NCI-H526 treated with DMSO at 0.1 percent for 48 hours (cell line): ENCODE measurements around the gene DEFB110.

Experiments
- DNase-seq: peaks from one replicate; lab custom pipeline; 2025; lab: John Stamatoyannopoulos, UW

The DEFB110 gene

DNA sequence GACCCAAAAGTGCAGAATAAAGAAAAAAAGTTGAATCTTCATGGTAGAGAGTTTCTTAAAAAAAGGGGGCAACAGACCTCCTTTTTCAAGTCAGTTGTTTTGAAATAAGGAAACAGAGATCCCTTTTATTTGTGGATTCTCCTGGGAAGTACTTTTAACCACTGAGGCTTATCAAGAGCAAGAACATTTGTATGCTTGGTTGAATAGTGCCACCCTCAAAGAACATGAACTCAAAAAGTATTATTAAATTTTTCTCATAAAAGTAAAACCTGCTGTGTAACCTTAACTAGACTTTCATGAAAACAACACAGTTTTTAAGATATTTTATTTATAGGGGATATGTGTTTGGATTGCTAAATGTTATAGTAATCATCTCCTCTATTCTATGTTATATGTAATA, at the start of gene DEFB110:
Gene DEFB110 (minus strand): TSS at position 101 of the 400 bp plus-strand sequence. CDS start 59 bp downstream, at position 42.
- no peak for DNase-seq

DNA sequence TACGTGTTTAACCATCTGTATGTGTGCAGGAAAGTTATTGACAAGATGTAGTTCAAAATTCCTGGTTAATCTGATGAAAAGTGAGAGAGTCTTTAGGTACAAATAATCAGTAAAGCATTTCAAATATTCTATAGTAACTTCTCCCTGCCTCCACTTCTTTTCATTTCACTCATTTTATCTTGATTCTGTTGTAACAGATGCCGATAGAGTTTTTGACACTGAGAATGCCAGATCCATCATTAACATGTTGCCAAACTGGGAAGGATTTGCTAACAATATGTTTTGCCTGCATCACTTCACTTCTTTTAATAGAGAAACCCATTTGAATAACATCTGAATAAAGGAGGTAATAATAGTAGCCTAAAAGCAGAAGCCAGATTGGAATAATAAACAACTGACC, 48.3 kb upstream of the DEFB110 start:
- DNase-seq, result no peak

DNA sequence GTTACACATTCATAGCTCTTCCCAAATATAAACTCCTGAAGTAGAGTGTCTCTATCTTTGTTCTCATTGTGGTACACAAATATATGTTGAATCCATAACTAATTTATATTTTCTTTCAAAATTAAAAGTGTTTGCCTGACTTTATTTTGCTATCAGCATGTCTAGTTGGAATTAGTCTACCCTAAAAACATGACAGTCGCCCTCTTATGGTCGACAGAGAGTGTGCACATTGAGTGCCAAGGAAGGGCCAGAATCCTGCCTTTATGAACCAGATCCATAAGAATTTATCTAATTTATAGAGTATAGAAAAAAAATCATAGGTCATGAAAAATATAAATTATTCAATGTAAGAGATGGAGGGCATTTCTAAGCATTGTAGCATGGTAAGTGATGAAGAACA, 40.3 kb upstream of the DEFB110 start:
- DNase-seq, result no peak

DNA sequence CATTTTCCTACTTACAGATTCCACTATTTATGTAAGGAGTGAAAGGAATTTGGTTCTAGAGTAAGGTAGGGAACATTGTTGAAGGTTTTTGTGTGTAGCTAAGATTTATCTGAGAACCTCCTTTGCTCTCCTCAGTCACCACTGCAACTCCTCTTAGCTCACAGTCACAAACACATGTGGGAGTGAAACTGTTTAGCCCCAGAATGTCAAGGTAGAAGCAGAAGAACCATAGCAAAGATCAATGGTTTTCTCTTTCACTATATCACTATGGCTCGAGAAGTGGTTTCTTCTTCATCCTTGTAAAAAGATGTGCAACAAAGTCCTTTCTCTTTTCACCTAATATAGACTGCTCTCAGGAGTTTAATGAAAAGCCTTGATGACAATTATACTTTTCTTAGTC, 34.4 kb upstream of the DEFB110 start:
- DNase-seq, result no peak

DNA sequence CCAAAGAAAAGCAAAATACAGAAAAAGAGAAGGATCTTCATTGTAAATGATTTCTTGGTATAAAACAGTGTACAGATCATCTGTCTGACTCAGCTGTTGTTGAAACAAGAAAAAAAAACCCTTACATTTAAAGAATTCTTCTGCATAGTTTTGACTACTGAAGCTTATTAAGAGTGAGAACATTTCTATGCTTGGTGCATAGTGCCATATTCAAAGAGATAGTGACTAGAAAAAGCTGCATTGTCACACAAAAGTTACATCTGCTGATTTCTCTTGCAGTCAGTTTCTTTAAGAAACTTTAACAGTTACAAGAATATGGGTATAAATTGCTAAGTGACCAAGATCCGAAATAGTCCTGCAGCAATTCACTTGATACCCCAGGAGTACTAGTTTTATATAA, 28.0 kb upstream of the DEFB110 start, which contains the start of gene DEFB112:
Gene DEFB112 (minus strand): TSS at position 101 of the 400 bp plus-strand sequence. CDS start 60 bp downstream, at position 41.
- DNase-seq, result no peak

DNA sequence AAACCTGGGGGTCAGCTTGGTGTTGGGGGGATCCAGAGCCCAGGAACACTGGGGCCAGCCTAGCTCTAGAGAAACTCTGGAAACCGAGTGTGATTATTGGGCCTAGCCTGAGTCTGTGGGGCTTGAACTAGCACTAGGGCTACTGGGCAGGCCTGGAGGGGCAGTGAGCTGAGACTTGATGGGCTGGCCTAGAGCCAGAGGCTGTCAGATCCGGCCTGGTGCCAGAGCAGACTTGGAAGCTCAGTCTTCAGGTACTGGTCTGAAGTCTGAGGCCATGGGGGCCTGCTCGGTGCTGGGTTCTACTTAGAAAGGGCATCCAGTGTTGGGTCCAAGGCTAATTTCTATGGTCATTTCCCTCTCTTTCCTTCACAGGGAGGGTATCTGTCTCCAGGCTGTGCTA, 25.2 kb upstream of the DEFB110 start:
- DNase-seq, result no peak

DNA sequence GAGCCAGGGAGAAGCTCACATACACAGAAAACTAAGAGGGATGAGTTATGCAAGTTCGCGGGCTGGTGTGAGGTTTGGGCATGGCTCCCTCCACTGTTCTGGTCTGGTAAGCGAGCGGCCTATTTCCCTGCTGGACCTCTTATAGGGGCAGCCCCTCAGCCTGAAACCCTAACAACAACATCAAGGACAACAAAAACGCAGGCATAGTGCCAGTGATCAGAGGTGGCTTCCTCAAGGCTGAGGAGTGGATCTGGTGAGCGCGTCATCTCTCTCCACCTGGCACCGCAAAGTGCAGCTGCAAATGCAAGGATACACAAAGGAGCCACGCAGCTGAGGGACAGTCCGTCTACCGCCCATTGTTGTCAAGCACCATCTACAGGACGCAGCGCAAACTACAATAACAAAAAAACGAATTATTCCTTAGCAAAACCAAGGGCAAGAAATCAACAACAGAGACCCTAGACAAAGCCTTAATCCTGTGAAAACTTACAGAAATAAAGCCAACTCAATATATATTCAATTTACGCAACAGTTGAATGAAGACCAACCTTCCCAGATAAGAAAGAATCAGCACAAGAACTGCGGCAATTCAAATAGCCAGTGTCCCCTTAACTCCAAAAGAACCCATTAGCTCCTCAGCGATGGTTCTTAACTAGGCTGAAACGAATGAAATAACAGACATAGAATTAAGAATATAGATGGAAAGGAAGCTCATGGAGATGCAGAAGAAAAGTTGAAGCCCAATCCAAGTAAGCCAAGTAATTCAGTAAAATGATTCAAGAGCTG, 9.2 kb upstream of the DEFB110 start:
- DNase-seq, result peak; percentile 55

DNA sequence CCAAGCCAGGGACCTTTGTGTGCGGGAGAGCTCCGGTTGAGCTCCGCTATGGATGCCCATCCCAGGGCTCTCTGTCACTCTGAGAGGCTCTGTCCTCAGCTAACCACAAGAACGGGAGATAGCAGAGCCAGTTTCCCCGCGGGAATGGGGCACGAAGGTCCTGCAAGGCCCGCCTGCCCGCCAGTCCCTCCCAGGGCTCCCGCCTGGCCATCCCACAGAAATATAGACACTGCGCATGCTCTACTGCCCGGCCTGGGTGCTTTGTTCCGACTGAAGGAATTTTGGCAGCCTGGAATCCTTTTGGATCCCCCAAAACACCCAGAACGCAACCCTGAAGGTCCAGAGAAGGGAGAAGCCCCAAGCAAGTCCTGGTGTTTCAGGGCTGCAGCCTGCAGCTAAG, 8.6 kb upstream of the DEFB110 start:
- no peak for DNase-seq

DNA sequence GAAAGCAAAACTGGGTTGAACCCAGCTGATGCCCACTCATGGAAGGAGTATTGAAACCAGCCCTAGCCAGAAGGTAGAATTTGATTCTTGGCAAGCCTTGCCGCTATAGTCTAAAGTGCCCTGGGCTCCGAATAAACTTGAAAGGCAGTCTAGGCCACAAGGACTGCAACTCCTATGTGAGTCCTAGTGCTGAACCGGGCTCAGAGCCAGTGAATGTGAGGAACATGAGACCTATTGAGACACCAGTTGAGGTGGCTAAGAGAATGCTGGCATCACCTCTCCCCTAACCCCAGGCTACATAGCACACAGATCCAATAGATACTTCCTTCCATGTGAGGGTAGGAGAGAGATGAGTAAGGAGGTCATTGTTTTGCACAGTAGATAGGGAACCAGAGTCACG, 3.5 kb upstream of the DEFB110 start:
- no peak for DNase-seq

DNA sequence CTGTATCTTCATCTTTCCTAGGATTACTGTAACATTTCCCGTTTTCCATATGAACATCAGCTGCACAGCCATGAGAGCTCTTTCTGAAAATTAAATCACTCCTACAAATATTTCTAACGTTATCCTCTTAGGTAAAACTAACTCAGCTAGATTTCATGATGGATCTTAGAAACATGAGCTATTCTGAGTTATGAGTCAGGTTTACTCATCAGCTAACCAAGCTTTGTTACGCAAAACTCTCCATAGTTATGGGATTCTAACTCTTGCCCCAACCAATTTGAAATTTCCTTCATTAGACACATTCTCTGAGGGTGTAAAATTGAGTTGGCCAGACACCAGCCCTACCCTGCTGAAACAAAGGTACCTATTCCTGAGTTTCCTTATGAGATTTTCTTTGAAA, 14.0 kb downstream of the DEFB110 start:
- no peak for DNase-seq

DNA sequence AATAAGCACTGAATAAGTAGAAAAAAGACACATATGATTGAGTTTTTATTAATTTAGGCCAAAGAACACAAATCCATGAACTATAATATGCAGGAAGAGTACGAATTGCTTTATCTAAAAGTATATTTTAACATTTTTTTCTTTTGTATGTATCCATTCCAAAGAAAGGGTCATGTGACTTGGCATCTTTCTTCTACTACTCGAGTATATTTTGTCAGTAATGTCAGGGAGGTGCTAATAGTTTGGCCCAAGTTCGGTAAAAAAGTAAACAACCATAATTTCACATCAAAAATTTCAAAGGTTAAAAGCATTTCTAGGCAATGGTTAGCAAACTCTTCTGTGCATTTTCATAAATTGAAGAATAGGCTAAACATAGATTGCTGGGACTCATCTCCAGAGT, 18.7 kb downstream of the DEFB110 start:
- no peak for DNase-seq

DNA sequence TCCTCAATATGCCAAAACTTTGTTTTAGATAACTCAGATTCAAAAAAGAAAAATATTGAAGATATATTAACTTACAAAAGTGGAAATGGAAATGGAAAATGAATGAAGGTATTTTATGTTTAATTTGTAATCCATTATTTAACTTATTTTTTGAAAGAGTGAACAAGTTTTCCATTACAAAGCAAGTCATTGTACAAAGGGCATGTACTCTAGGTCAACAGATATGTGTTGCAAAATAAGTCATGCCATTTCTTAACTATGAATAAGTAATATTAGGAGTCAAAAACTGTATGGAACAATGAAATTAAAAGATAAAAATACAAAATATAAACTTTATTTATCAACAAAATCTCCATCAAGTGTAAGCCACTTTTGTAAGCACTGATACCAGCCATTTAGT, 26.5 kb downstream of the DEFB110 start:
- DNase-seq, result no peak

DNA sequence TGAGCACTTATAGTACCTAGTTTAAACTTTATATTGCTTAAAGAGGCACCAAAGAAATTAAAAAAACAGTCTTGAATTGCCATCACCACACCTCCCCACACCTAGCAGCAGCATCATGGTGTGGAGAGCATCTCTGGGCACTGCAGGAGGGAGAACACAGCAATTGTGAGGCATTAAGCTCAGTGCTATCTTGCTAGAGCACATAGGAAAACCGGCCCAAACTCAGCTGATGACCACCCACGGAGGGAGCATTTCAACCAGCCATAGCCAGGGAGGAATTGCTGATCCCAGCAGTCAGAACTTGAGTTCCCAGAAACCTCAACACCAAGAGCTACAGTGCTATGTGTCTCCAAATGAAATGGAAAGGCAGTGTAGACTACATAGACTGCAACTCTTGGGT, 32.9 kb downstream of the DEFB110 start:
- no peak for DNase-seq

DNA sequence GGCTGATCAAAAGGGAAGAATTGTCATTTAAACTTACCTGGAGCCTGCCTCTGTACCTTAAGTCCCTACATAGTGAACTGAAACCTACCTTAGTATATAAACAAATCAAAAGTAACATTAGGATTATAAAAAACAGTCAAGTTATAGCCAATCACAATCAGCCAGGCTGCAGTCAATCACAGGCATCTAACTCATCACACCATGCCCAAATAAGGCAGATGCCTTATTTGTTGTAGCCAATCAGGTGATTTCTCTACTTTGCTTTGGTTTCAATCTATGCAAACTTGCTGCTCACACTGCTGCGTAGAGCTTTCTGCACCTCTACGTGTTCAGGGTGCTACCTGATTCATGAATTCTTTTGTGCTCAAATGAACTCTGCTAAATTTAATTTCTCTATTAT, 34.0 kb downstream of the DEFB110 start:
- no peak for DNase-seq

DNA sequence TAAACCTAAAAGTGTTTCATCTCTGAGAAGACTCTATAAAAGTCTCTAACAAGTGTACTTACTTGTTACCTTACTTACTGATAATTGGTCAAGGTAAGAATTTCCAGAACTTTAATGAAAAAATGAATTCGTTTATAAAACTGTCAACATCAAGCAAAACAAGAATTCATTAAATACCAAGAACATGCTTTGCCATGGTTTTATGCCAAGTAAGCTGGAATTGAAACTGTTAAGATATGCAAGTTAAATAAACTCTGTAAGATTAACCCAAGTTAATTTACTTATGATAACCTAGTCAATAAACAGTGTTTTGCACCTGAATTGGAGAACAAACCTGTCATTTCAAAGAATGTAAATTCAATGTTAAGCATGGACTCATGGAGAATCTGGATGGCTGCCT, 35.2 kb downstream of the DEFB110 start:
- DNase-seq, result no peak

DNA sequence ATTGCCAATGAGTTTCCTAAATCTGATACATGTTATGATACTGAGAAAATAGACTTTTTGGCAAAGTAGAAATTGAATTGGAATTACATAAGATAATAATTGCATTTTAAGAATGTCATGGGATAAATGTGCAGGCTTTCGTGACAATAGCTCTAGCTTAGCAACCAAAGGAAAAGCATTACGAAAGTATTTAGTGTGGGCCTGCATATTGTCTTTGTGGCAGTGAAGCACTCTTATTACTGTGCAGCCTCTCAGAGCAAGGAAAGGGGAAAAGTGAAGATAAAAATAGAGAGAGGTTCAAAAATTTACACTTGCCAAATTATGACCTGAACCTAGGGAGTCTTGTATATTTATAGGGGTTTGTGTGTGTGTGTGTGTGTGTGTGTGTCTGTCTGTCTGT, 39.7 kb downstream of the DEFB110 start:
- DNase-seq, result no peak

DNA sequence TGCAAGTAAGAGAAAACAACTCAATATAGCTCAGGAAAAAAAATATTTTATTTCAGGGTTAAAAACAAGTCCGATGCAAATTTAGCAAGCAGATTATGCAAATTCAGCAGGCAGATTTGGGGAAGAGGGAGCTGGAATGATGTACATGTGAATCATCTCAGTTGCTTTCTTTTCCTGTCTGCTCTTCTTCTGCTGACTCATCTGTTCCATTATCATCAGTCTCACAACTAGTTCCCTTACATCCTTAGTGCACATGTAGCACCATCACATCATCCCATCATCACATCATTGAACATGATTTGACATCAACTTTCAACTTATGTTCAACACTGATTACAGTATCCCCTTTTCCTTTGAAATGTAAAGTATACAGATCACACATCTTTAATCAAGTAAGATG, 40.9 kb downstream of the DEFB110 start:
- DNase-seq, result no peak

DNA sequence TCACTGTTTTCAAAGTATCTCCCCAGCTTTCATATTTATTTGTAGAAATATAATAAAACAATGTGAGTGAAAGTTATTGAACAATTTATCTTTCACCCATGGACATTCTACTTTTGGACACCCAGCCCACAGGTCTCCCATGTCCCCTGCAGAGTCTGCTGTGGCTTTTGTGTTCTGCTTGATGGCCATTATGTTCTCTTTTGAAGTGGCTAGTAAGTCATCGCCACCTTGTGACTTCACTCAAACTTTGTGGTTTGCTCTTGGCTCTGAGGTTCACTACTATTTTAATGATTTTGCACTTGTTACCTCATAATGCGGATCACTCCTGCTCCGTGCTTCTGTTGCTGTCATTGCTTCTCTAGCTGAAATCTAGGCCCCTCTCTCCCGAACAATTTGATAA, 42.2 kb downstream of the DEFB110 start:
- no peak for DNase-seq

DNA sequence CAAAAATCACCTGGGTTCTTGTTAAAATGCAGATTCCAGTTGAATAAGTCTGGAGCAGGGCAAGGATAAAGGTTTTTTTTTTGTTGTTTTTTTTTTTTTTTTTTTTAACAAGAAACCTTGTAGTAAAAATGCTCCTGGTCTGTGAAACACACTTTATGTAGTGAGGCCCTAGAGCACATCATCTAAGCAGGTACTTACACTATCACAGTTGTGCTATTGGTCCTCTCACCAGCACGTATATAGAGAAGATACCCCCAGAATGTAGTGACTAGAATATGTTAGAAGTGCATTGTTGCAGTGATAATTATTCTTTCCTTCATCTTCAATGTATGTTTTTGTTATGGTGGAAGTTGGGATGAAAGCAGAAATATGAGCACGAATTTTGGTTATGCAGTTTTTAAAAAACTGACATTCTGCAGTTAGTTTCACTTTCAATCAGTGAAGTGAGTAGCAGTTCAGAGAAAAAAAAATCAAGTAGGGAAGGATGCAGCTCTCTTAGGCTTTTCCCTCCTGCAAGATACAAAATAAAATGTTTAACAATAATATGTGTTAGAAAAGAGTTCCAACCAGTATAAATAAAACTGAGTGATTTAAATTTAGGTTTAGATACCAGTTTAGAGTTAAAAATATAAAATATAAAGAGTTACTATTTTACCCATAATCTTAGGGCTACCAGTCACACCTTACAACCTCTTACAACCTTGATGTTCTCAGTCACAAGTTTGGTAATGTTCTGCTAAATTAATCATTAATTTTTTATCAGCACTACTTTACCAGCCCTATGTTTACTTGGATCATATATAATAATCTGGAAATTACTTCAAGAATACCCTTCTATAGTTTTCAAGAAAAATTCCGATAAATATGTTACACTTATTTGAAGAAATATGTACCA, 43.2 kb downstream of the DEFB110 start:
- DNase-seq, result no peak

DNA sequence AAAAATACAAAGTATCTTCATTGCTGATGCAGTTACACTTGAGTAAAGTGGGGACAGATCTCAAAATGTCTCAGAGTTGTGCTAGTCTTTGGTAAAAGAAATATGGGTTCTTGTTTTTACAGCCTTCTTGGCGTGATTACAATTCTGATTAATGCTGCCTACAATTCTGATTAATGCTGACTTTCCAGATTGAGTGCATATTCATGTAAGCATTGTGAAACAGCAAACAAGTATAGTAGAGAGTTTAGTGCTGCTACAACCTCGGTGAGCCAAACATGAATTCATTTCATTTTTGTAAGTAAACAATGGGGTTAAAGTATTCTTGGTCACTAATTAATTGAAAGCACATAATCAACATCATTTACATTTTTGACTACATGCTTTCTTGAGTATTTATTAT, 52.2 kb downstream of the DEFB110 start, which contains the start of gene DEFB113:
Gene DEFB113 (minus strand): TSS at position 21 of the 400 bp plus-strand sequence. CDS start 0 bp downstream, at position 21.
- no peak for DNase-seq
